Astrocyte (in vitro differentiated cells and primary cell): ENCODE data around the gene ATP5F1D.

ENCODE experiments used
- EZH2 ChIP-seq: IDR thresholded peaks from 2 replicates; pipeline ENCODE4 v1.6.1; 2012; ENCODE audit warnings: mild to moderate bottlenecking, low read length, inconsistent platforms; ENCODE audit not compliant: insufficient read depth
- TF ChIP-seq, protein P1 (sequence below): IDR thresholded peaks from 2 replicates; pipeline ENCODE4 v1.5.1; 2011; ENCODE audit warnings: low read depth, mild to moderate bottlenecking, inconsistent platforms, low read length, moderate library complexity; ENCODE audit not compliant: insufficient read depth

DNA sequence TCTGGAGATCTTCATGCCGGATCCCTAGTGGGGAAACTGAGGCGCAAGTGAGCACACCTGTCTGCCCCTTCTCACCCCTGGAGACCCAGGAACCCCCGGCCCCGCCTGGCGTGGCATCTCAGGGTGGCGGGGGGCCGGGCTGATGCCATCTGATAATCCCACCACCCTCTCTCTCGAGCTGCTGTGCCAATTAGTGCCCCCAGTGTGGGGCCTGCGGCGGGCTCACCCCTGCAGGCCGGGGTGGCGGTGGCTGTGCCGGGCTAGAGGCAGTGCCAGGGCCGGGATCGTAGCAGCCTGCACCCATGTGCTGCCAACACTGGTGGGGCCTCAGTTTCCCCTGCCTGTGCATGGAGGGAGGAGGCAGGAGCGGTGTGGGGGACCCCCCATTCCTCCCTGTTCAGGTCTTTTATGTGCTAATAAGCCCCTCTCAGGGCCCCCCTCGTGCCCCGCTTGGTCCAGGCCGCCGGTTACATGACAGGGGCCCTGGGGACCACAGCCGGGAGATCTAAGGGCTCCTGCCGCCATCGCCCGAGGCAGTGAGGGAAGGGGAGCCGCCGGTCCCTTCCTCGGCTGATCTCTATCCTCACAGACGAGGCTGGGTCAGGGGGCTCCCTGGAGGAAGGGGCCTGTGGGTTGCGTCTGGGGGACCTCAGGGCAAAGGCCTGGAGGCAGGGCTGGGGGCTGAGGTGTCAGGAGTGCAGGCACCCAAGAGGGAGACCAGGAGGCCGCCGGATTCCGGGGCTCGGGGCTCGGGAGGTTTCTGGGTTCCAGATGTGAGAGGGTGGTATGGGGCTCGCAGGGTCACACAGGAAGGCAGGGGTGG, 52.4 kb downstream of the ATP5F1D start:
- TF ChIP-seq EZH2: no peak
- TF ChIP-seq, protein P1, sequence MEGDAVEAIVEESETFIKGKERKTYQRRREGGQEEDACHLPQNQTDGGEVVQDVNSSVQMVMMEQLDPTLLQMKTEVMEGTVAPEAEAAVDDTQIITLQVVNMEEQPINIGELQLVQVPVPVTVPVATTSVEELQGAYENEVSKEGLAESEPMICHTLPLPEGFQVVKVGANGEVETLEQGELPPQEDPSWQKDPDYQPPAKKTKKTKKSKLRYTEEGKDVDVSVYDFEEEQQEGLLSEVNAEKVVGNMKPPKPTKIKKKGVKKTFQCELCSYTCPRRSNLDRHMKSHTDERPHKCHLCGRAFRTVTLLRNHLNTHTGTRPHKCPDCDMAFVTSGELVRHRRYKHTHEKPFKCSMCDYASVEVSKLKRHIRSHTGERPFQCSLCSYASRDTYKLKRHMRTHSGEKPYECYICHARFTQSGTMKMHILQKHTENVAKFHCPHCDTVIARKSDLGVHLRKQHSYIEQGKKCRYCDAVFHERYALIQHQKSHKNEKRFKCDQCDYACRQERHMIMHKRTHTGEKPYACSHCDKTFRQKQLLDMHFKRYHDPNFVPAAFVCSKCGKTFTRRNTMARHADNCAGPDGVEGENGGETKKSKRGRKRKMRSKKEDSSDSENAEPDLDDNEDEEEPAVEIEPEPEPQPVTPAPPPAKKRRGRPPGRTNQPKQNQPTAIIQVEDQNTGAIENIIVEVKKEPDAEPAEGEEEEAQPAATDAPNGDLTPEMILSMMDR: no peak
